PC-9 (cell line): ENCODE data around the gene ANP32A. TPM values are rescaled to one million over a fixed set of nuclear protein-coding genes. Genes with fewer than 3 reads are reported as not detected.

Experiments
- BruUV-seq: library from RNA; stranded (reverse); fragments of 400-500 nt; replicated peaks from 2 replicates; lab custom pipeline; 2021; lab: Mats Ljungman, UMichigan
- CTCF ChIA-PET: fragments of 300-600 bp; sonication (Branson Sonifier 250); formaldehyde crosslinking; loops from one replicate; lab custom pipeline; 2022; ENCODE audit warnings: antibody characterized with exemption; lab: Charles Lee
- POLR2A ChIA-PET: fragments of 300-600 bp; sonication (Branson Sonifier 250); formaldehyde crosslinking; loops from one replicate; lab custom pipeline; 2022; ENCODE audit warnings: antibody characterized with exemption; ENCODE audit not compliant: unreplicated experiment; lab: Charles Lee
- DNase-seq, 2 experiments: peaks; one replicate each; pipeline versions ENCODE4 v3.0.0 to v3.0.0-alpha.2; 2015 to 2022; ENCODE audit warnings: mixed read lengths in 1 of 2
- H2AFZ ChIP-seq: fragments of 200-600 bp; sonication (generic); 2 replicates; pipeline ENCODE4 v1.8.1; 2017; ENCODE audit warnings: antibody characterized with exemption
- H3F3A ChIP-seq: fragments of 200-600 bp; sonication (generic); 2 replicates; pipeline ENCODE4 v1.8.1; 2017; ENCODE audit warnings: antibody characterized with exemption, mild to moderate bottlenecking, low read depth; ENCODE audit not compliant: insufficient read depth
- H3K27ac ChIP-seq: fragments of 200-600 bp; sonication (generic); 2 replicates; pipeline ENCODE4 v1.6.1; 2016; ENCODE audit warnings: mixed run types
- H3K27me3 ChIP-seq: fragments of 200-600 bp; sonication (generic); 2 replicates; pipeline ENCODE4 v1.6.1; 2016; ENCODE audit warnings: low read depth, mixed run types; ENCODE audit not compliant: insufficient read depth
- H3K36me3 ChIP-seq: fragments of 200-600 bp; sonication (generic); 2 replicates; pipeline ENCODE4 v1.6.1; 2016; ENCODE audit warnings: low read depth, mixed run types
- H3K4me1 ChIP-seq: fragments of 200-600 bp; sonication (generic); replicated peaks from 2 replicates; pipeline ENCODE4 v1.6.1; 2016; ENCODE audit warnings: mixed run types; ENCODE audit not compliant: insufficient read depth
- H3K4me2 ChIP-seq: fragments of 200-600 bp; sonication (generic); 2 replicates; pipeline ENCODE4 v1.6.1; 2017; ENCODE audit warnings: mixed run types
- H3K4me3 ChIP-seq: fragments of 200-600 bp; sonication (generic); 2 replicates; pipeline ENCODE4 v1.6.1; 2016; ENCODE audit warnings: mixed run types
- H3K79me2 ChIP-seq: fragments of 200-600 bp; sonication (generic); 2 replicates; pipeline ENCODE4 v1.6.1; 2017; ENCODE audit warnings: low read depth, mixed run types
- H3K9me2 ChIP-seq: fragments of 200-600 bp; sonication (generic); 2 replicates; pipeline ENCODE4 v1.8.1; 2017; ENCODE audit warnings: mild to moderate bottlenecking; ENCODE audit not compliant: insufficient read depth
- H3K9me3 ChIP-seq: fragments of 200-600 bp; sonication (generic); 2 replicates; pipeline ENCODE4 v1.8.1; 2016; ENCODE audit warnings: low read depth; ENCODE audit not compliant: insufficient read depth
- H4K20me1 ChIP-seq: fragments of 200-600 bp; sonication (generic); 2 replicates; pipeline ENCODE4 v1.8.1; 2017; ENCODE audit not compliant: insufficient read depth
- EZH2 ChIP-seq: fragments of 200-600 bp; sonication (generic); IDR thresholded peaks from 2 replicates; pipeline ENCODE4 v1.8.0; 2017; ENCODE audit warnings: antibody characterized with exemption, low read depth
- intact Hi-C: fragments of 100-400 bp; cut with micrococcal nuclease; formaldehyde crosslinking; loops from one replicate; pipeline ENCODE4 v1.10.0; 2022; ENCODE audit not compliant: unreplicated experiment
- total RNA-seq: library from RNA; stranded (reverse); gene quantifications from 2 replicates; pipeline ENCODE4 v1.2.3, GENCODE V29; 2021
- TF ChIP-seq, protein P1 (sequence below): fragments of 200-600 bp; sonication (generic); conservative IDR thresholded peaks from 2 replicates; pipeline ENCODE4 v1.6.1; 2017; ENCODE audit warnings: mixed run types, antibody characterized with exemption, mild to moderate bottlenecking, moderate library complexity

The ANP32A gene
- total RNA-seq, 1 experiment from 2014 or later: 182 TPM

DNA sequence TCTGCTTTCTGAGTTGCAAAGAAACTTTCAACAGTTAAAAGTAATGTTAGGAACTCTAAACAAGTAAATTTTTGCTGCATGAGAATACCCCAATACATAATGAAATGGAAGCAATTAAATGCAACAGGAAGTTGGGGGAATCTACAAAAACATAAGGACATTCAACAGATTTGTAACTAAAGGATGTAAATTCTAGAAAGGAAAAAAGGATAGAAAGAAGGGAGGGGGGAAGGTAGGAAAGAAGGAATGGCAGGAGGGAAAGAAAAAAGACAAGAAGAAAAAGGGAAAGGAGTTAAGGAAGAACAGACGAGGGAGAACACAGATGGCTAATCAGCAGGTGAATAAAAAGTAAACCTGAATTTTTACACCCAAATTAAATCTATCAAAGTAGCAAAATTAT lies 22.3 kb upstream of the ANP32A start:
- intact Hi-C loops: no loop called here
- Histone ChIP-seq H3K9me2 (no peaks in the 10 kb centered on the region), H3K4me3 (no peak overlapping the region), H2AFZ (no peak overlapping the region), H3K27me3 (no peaks in the 10 kb centered on the region), H3F3A (no peaks in the 10 kb centered on the region), H3K4me1 (no peaks in the 10 kb centered on the region), H3K36me3 (no peaks in the 10 kb centered on the region), H3K9me3 (no peaks in the 10 kb centered on the region; the same call in 1 of the 2 replicates), H4K20me1 (no peaks in the 10 kb centered on the region), H3K27ac (no peak overlapping the region), H3K79me2 (no peaks in the 10 kb centered on the region), H3K4me2 (no peak overlapping the region)
- BruUV-seq: no TSS peak
- TF ChIP-seq, protein P1, sequence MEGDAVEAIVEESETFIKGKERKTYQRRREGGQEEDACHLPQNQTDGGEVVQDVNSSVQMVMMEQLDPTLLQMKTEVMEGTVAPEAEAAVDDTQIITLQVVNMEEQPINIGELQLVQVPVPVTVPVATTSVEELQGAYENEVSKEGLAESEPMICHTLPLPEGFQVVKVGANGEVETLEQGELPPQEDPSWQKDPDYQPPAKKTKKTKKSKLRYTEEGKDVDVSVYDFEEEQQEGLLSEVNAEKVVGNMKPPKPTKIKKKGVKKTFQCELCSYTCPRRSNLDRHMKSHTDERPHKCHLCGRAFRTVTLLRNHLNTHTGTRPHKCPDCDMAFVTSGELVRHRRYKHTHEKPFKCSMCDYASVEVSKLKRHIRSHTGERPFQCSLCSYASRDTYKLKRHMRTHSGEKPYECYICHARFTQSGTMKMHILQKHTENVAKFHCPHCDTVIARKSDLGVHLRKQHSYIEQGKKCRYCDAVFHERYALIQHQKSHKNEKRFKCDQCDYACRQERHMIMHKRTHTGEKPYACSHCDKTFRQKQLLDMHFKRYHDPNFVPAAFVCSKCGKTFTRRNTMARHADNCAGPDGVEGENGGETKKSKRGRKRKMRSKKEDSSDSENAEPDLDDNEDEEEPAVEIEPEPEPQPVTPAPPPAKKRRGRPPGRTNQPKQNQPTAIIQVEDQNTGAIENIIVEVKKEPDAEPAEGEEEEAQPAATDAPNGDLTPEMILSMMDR: no peak
- no peak for TF ChIP-seq EZH2
- CTCF ChIA-PET: no interaction called here
- POLR2A ChIA-PET: no interaction called here
- no peak for DNase-seq

DNA sequence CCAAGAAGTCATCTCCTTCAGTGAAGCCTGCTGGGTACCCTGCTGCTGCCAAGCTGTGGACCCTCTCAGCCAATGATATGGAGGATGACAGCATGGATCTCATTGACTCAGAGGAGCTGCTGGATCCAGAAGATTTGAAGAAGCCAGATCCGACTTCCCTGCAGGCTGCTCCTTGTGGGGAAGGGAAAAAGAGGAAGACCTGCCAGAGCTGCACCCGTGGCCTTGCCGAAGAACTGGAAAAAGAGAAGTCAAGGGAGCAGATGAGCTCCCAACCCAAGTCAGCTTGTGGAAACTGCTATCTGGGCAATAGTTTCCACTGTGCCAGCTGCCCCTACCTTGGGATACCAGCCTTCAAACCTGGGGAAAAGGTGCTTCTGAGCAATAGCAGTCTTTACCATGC lies 13.7 kb upstream of the ANP32A start:
- Histone ChIP-seq H2AFZ (no peak overlapping the region), H3K79me2 (no peaks in the 10 kb centered on the region), H3K4me1 (no peaks in the 10 kb centered on the region), H3K27me3 (no peaks in the 10 kb centered on the region), H3K36me3 (no peaks in the 10 kb centered on the region), H3K4me3 (no peak overlapping the region), H4K20me1 (no peaks in the 10 kb centered on the region), H3K9me3 (no peaks in the 10 kb centered on the region; the same call in 1 of the 2 replicates), H3K9me2 (no peaks in the 10 kb centered on the region), H3K4me2 (no peak overlapping the region), H3F3A (no peaks in the 10 kb centered on the region), H3K27ac (no peak overlapping the region)
- ChIA-PET POLR2A (no interaction called here), CTCF (no interaction called here)
- no peak for TF ChIP-seq EZH2
- TF ChIP-seq, protein P1: no peak
- intact Hi-C loops: no loop called here
- BruUV-seq: no TSS peak
- no peak for DNase-seq

GRCh38 chr15:68833700-68834331 lies 13.1 kb upstream of the ANP32A start:
- no peak overlapping the region for H3K4me3 ChIP-seq

More at GRCh38 chr15:68833700-68834331, 13.1 kb upstream of the ANP32A start:
- Histone ChIP-seq H3K27ac (no peak overlapping the region), H3K9me3 (no peaks in the 10 kb centered on the region; the same call in 1 of the 2 replicates), H3K36me3 (no peaks in the 10 kb centered on the region), H3K4me2 (no peak overlapping the region), H3F3A (no peaks in the 10 kb centered on the region), H3K27me3 (no peaks in the 10 kb centered on the region), H3K4me1 (no peaks in the 10 kb centered on the region), H3K9me2 (no peaks in the 10 kb centered on the region), H2AFZ (no peak overlapping the region), H4K20me1 (no peaks in the 10 kb centered on the region), H3K79me2 (no peaks in the 10 kb centered on the region)
- POLR2A ChIA-PET: no interaction called here
- intact Hi-C loops: no loop called here
- CTCF ChIA-PET: no interaction called here
- TF ChIP-seq, protein P1: no peak
- no peak for TF ChIP-seq EZH2
- BruUV-seq: no TSS peak
- DNase-seq: no peak
